Spleen (tissue), 11 donors: ENCODE measurements around the gene LMF1. TPM values are rescaled to one million over a fixed set of nuclear protein-coding genes. Genes with fewer than 3 reads are reported as not detected.

Experiments
- DNase-seq: peaks from one replicate; pipeline ENCODE4 v3.0.0-alpha.2; 2020
- H3K27ac ChIP-seq, 8 donors: fragments of 200-600 bp; sonication (generic) in 7 of 8; 1 replicate in 4 of 8; 2 replicates in 4 of 8; pipeline versions ENCODE4 v1.5.0 to v1.8.0; 2016 to 2021; ENCODE audit warnings: inconsistent platforms in 4 of 8, mild to moderate bottlenecking in 4 of 8, moderate library complexity in 1 of 8
- H3K27me3 ChIP-seq, 7 donors: fragments of 200-600 bp; sonication (generic) in 6 of 7; replicated peaks in 1 of 7; 1 replicate in 4 of 7; 2 replicates in 3 of 7; pipeline versions ENCODE4 v1.5.0 to v1.8.0; 2016 to 2021; ENCODE audit warnings: inconsistent platforms in 3 of 7, mild to moderate bottlenecking in 1 of 7
- H3K36me3 ChIP-seq, 6 donors: fragments of 200-600 bp; sonication (generic) in 5 of 6; 1 replicate in 4 of 6; 2 replicates in 2 of 6; pipeline versions ENCODE4 v1.5.0 to v1.8.0; 2016 to 2021; ENCODE audit warnings: inconsistent platforms in 2 of 6
- H3K4me1 ChIP-seq, 6 donors: fragments of 200-600 bp; sonication (generic) in 5 of 6; 1 replicate in 3 of 6; 2 replicates in 3 of 6; pipeline versions ENCODE4 v1.5.0 to v1.8.0; 2016 to 2021; ENCODE audit warnings: inconsistent platforms in 3 of 6
- H3K4me3 ChIP-seq, 8 donors: fragments of 200-600 bp; sonication (generic) in 7 of 8; 1 replicate in 4 of 8; 2 replicates in 4 of 8; pipeline versions ENCODE4 v1.5.0 to v1.8.0; 2016 to 2021; ENCODE audit warnings: inconsistent platforms in 4 of 8, mild to moderate bottlenecking in 4 of 8, moderate library complexity in 2 of 8
- H3K9me3 ChIP-seq, 8 donors: fragments of 200-600 bp; sonication (generic) in 7 of 8; 1 replicate in 4 of 8; 2 replicates in 4 of 8; pipeline versions ENCODE4 v1.5.0 to v1.8.0; 2016 to 2021; ENCODE audit warnings: inconsistent platforms in 4 of 8
- CTCF ChIP-seq, 11 experiments: fragments of 200-600 bp in 7 of 11; fragments of 450-650 bp in 4 of 11; sonication (generic) in 4 of 11; IDR thresholded peaks in 8 of 11; conservative IDR thresholded peaks in 3 of 11; 1 replicate in 7 of 11; 2 replicates in 4 of 11; pipeline versions ENCODE4 v1.4.0 to v1.8.0; 2016 to 2021; ENCODE audit warnings: antibody characterized with exemption in 11 of 11, inconsistent platforms in 4 of 11, mild to moderate bottlenecking in 1 of 11
- POLR2A ChIP-seq, 3 donors: fragments of 450-650 bp; IDR thresholded peaks; one replicate each; pipeline ENCODE4 v1.5.1; 2017; ENCODE audit warnings: antibody characterized with exemption in 3 of 3, mild to moderate bottlenecking in 1 of 3
- POLR2AphosphoS5 ChIP-seq, 3 donors: sonication (generic); formaldehyde crosslinking; IDR thresholded peaks; one replicate each; pipeline ENCODE4 v1.5.1; 2017; ENCODE audit warnings: antibody characterized with exemption in 3 of 3
- WGBS, 5 donors: extraction: QIAGEN DNeasy Blood & Tissue Kit in 3 of 5; methylation state at CpG; one replicate each; pipeline versions ENCODE4 v1.1.5 to v1.1.7; 2013 to 2018; 5-methylcytosine and 5-hydroxymethylcytosine counted together
- intact Hi-C: fragments of 100-400 bp; cut with DNase I; formaldehyde crosslinking; loops from one replicate; pipeline ENCODE4 v1.15.0; 2023; ENCODE audit warnings: low total_unique reads
- polyA plus RNA-seq, 3 donors: library from polyadenylated mRNA; stranded (reverse); fragments of 200-250 nt; gene quantifications; one replicate each; pipeline ENCODE4 v1.2.1, GENCODE V29; 2013
- total RNA-seq, 7 donors: library from RNA; depleted of rRNA in 3 of 7; stranded (reverse); fragments of >200 nt in 3 of 7; fragmentation: NEBNext Ultra II Directional in 4 of 7; extraction: Animal tissue kit (Norgen Biotek cat#: 25700) in 4 of 7; gene quantifications; one replicate each; pipeline versions ENCODE4 v1.1.0 to v1.2.1, GENCODE V29; 2016 to 2021
- donor health status: healthy with polysubstance abuse.
- donor health status: DM: no; HTN: no; CAD: no; lungs with moderate emphysema.
- donor health status: DM: no; HTN: no; CAD: no.
- donor health status: Bipolar disorder and iron deficiency.
- donor health status: healthy.
- donor health status: DM: no; HTN: no; CAD: no.
- donor health status: DM: yes; HTN: yes; CAD: no.

LMF1 gene
- total and polyA plus RNA-seq, 10 donors, result 10.4 to 57.6 (median 32.5) TPM

DNA sequence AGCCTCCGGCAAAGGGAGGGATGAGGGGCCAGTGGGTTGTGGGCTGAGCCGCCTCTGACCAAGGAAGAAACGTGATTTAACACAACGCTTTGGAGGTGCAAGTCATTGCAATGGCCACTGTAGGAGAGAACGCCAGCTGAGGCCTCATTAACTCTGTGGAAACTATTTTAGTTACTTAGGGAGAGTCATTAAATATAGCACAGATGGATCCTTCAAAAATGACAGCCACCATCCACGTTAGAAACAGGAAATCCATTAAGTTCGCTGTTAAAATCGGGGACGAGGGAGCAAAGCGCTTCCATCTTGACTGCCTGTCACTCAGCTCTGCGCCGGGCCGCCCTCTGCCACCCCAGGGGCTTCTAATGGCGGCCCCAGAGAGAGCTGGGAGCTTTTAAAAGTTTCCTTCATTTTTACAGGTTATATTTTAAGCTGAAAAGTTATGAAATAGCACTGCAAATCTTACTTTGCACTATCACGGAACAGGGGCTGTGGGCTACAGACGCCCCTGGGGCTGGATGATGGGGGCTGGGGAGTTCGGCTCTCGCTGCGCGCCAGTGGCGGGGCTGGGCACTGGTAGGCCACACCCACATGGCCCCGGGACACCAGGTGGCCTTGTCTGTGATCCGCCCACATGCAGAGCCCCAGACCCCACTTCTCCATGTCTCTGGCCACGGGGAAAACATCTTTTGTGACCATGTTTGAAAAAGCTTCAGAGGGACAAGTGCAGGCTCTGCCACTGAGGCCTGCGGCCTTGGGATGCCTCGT, 54.6 kb downstream of the LMF1 start:
- peak overlapping the region in 1 of 8 donors; percentile 30 for H3K27ac ChIP-seq
- H3K9me3 ChIP-seq, result no peaks in the 10 kb centered on the region
- 78 to 86% (median 83%) methylated on average over 26 of the region's 26 CpGs for WGBS, 5 donors
- peaks cover 0 to 40% (median 7%) of the 10 kb centered on the region in 6 donors for H3K36me3 ChIP-seq
- no peak for DNase-seq
- TF ChIP-seq CTCF (IDR thresholded peaks at IDR 0.05 in 8 of 11, conservative IDR thresholded peaks at IDR 0.05 in 3 of 11), result no peak
- TF ChIP-seq POLR2A (IDR thresholded peaks at IDR 0.05), result no peak
- no peak for TF ChIP-seq POLR2AphosphoS5 (IDR thresholded peaks at IDR 0.05)
- peaks cover 0 to 28% (median 13%) of the 10 kb centered on the region in 6 donors for H3K4me1 ChIP-seq
- no peaks in the 10 kb centered on the region for H3K27me3 ChIP-seq
- peak overlapping the region in 1 of 8 donors; percentile 36 for H3K4me3 ChIP-seq
- intact Hi-C loops, result no loop called here

- Histone ChIP-seq H3K4me3 (peak overlapping the region in 1 of 8 donors; percentile 36), H3K4me1 (peaks cover 0 to 21% (median 9%) of the 10 kb centered on the region in 6 donors), H3K27ac (peak overlapping the region in 1 of 8 donors; percentile 30), H3K9me3 (no peaks in the 10 kb centered on the region), H3K27me3 (no peaks in the 10 kb centered on the region), H3K36me3 (peaks cover 0 to 44% (median 12%) of the 10 kb centered on the region in 6 donors)
- intact Hi-C loops, result no loop called here
- TF ChIP-seq POLR2AphosphoS5 (IDR thresholded peaks at IDR 0.05) (no peak), CTCF (IDR thresholded peaks at IDR 0.05 in 8 of 11, conservative IDR thresholded peaks at IDR 0.05 in 3 of 11) (no peak), POLR2A (IDR thresholded peaks at IDR 0.05) (no peak)
- 81 to 86% (median 84%) methylated on average over 19 of the region's 19 CpGs for WGBS, 5 donors
- DNase-seq, result no peak
Observed at GRCh38 chr16:915546-915945, 55.2 kb downstream of the LMF1 start.

- intact Hi-C loops, result no loop called here
Observed at GRCh38 chr16:914440-914839, 56.3 kb downstream of the LMF1 start.

More at GRCh38 chr16:914440-914839, 56.3 kb downstream of the LMF1 start:
- DNase-seq, result no peak
- 68 to 87% (median 87%) methylated on average over 4 of the region's 4 CpGs for WGBS, 5 donors
- H3K9me3 ChIP-seq, result no peaks in the 10 kb centered on the region
- TF ChIP-seq CTCF (IDR thresholded peaks at IDR 0.05 in 8 of 11, conservative IDR thresholded peaks at IDR 0.05 in 3 of 11) (no peak), POLR2AphosphoS5 (IDR thresholded peaks at IDR 0.05) (no peak), POLR2A (IDR thresholded peaks at IDR 0.05) (no peak)
- H3K27ac ChIP-seq, result no peak overlapping the region
- H3K27me3 ChIP-seq, result no peaks in the 10 kb centered on the region
- H3K4me3 ChIP-seq, result no peak overlapping the region
- H3K4me1 ChIP-seq, result peaks cover 0 to 10% (median 2%) of the 10 kb centered on the region in 6 donors
- peaks cover 0 to 55% (median 21%) of the 10 kb centered on the region in 6 donors for H3K36me3 ChIP-seq
